GM12874 (cell line): Measurements from ENCODE around the gene MGME1.

Experiments used
- TF ChIP-seq, protein P1 (sequence below): IDR thresholded peaks from 2 replicates; pipeline ENCODE4 v1.5.1; 2011; ENCODE audit warnings: low read depth, mild to moderate bottlenecking, control low read depth, low read length, moderate library complexity; ENCODE audit not compliant: insufficient read depth

MGME1 gene

DNA sequence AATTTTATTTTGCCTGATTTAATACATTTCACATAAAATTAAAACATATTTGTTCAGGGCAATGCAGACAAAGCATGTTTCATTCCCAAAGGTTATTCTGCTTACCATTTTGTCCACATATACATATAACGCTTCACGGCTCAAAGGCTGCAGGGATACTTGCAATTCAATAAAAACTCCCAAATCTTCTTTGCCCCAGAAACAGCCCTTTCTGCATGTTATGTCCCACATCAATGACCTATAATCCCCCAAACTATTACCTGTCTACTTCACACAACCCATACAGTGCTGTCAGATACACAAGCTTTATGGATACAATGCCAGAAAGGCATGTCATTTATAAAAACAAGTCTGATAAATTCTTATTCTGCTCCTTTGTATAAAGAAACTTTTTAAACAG, 20.4 kb upstream of the MGME1 start:
- TF ChIP-seq, protein P1, sequence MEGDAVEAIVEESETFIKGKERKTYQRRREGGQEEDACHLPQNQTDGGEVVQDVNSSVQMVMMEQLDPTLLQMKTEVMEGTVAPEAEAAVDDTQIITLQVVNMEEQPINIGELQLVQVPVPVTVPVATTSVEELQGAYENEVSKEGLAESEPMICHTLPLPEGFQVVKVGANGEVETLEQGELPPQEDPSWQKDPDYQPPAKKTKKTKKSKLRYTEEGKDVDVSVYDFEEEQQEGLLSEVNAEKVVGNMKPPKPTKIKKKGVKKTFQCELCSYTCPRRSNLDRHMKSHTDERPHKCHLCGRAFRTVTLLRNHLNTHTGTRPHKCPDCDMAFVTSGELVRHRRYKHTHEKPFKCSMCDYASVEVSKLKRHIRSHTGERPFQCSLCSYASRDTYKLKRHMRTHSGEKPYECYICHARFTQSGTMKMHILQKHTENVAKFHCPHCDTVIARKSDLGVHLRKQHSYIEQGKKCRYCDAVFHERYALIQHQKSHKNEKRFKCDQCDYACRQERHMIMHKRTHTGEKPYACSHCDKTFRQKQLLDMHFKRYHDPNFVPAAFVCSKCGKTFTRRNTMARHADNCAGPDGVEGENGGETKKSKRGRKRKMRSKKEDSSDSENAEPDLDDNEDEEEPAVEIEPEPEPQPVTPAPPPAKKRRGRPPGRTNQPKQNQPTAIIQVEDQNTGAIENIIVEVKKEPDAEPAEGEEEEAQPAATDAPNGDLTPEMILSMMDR, result no peak

DNA sequence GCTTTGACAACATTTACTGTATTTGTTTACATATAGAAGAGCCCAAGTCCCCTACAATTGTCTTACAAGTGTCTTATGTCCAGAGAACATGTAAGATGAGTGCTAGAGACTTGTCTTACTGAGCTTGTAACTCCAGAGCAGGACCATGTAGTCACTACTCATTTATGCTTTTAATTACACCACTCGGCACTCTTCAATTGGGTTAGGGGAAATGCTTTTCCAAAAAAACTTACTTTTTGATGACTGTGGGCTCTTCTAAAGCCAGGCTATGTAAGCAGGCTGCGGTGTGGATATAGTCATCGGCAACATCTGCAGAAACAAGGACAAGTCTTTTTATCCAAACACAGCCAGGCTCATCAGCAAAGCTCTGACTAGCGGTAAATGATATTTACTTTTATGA, 18.9 kb upstream of the MGME1 start:
- TF ChIP-seq, protein P1, result no peak

DNA sequence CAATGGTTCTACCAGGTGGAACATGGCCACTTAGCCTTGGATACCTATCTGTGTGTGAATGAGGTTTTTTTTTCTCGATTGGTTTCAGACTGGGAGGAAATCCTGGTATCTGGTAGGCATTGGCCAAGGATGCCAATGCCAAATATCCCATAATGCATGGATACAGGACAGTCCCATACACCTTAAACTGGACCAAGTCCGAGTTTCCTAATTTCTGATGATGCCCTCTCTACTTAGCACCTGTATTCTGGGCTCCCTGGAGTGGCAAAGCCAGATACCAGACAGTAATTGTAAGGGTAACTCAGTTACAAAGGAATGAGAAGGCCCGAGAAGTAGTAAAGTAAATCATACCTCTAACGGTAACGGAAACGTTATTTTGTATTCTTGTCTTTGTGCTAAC, 18.1 kb upstream of the MGME1 start:
- TF ChIP-seq, protein P1, result no peak

DNA sequence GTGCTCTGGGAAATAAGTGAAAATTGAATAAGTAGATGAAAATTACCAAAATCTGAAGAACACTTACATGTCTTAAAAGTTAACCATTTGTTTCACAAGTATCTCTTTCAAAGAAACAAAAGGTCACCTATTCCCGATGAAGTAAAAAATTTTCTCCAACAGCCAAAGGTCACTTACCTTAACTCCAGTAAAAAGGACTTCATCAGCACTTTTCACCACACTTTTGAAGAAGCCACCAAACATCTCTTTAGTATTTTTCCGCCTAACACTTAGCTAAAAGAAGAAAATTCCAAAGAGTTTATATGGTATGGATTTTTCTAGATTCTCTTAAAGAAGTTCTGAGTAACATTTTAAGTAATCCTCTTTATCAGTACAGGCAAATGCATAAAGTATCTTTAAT, 17.5 kb upstream of the MGME1 start:
- TF ChIP-seq, protein P1, result no peak

DNA sequence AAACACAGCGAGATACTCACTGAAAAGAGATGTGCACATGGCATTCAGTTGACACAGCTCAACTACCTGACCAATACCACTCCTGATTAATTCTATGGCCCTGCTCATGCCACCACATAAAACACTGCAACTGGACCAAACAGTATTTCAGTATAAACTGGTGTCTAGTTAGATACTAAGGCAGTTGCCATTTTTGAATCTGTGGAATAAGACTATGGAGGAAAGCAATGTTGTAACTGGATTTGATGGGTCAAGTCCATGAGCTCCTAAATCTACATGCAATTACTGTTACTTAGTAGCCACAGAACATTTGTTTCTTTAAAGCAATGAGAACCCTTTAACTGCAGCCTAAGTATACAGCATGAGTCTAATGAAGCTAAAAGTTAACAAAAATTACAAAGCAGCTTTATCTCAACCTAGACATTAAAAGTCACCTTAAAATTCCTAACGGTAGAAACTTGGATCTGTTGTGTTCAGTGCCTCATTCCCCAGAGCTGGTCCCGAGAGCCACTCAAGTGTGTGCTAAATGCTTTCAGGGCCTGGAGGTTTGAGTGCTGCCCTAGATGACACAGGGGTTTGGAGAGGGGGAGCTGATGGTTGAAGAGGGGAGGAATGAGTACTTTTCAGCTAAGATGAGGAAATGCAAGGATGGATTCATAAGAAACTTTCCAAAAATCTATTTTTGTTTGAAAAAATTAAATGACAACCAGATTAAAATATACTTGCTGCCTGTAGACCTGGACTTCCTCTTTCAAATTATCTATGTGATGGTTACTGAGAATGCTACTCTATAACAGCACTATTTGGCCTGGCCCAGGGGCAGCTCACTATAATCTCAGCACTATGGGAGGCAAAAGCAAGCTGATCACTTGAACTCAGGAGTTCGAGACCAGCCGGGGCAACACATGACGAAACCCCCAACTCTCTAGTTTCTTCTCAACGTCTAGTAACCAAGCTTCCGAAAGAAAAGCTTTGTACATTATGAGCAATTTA, 15.8 kb upstream of the MGME1 start:
- TF ChIP-seq, protein P1, result no peak

DNA sequence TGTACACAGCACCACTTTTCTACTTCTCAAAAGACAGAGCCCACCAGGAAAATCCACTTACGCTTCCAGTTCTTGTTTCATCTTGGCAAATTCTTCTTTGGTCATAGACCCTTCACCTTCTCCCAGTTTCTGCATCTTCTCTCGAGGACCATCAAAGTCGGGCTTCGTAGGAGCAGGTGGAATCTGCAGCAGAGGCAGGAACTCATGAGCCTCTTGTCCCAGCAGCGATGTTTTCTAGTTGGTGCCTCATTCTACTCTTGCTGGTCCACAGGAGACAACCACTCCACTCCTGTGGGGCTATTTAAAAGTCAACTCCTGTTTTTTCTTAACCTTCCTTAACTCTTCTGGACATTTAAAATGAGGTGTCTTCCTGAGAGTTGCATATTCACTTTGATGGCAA, 14.9 kb upstream of the MGME1 start:
- TF ChIP-seq, protein P1, result no peak

DNA sequence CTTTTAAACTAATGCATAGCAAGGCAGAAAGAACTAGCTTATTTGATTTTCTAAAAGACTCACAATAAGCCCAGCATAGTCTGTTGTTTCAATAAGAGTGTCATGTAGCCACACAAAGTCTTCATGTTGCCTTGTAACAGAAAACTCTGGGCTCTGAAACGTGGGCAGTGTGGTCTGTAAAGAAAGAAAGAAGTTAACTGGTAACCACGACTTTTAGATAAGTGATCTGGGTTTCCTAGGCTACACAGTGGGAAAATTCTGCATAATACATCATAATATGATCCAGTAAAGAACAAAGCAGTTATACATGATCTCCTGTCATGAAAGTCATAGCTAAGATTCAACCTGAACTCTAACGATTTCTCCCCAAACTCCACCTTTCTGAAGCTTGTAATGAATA, 13.5 kb upstream of the MGME1 start:
- TF ChIP-seq, protein P1, result no peak
